H9 (cell line): ENCODE data around the gene SMAD3. TPM values are rescaled to one million over a fixed set of nuclear protein-coding genes. Genes with fewer than 3 reads are reported as not detected.
A peak's percentile ranks its signal among the peaks of the same experiment; 100 is the strongest.

ENCODE experiments used
- DNase-seq: peaks from one replicate; pipeline ENCODE4 v3.0.0-alpha.2; 2017
- H2AFZ ChIP-seq: one replicate; pipeline ENCODE4 v1.6.1; 2013; ENCODE audit warnings: mild to moderate bottlenecking, low read length, control low read depth, moderate library complexity
- H2AK5ac ChIP-seq: 2 replicates; pipeline ENCODE4 v1.6.1; 2013; ENCODE audit warnings: low read length, control low read depth, mixed read lengths; ENCODE audit not compliant: insufficient read length
- H2BK120ac ChIP-seq: one replicate; pipeline ENCODE4 v1.6.1; 2013; ENCODE audit warnings: low read depth, mild to moderate bottlenecking, low read length, control low read depth, inconsistent platforms; ENCODE audit not compliant: poor library complexity, severe bottlenecking
- H2BK12ac ChIP-seq: 2 replicates; pipeline ENCODE4 v1.6.1; 2013; ENCODE audit warnings: low read length, control low read depth, mixed read lengths, low read depth; ENCODE audit not compliant: insufficient read length
- H2BK15ac ChIP-seq: 2 replicates; pipeline ENCODE4 v1.6.1; 2013; ENCODE audit warnings: low read depth, low read length, control low read depth
- H2BK20ac ChIP-seq: one replicate; pipeline ENCODE4 v1.6.1; 2013; ENCODE audit warnings: low read depth, mild to moderate bottlenecking, low read length, control low read depth, inconsistent platforms; ENCODE audit not compliant: poor library complexity, severe bottlenecking
- H2BK5ac ChIP-seq: 2 replicates; pipeline ENCODE4 v1.6.1; 2013; ENCODE audit warnings: low read length, control low read depth, mixed read lengths; ENCODE audit not compliant: insufficient read length
- H3K14ac ChIP-seq: 2 replicates; pipeline ENCODE4 v1.6.1; 2013; ENCODE audit warnings: low read length, control low read depth; ENCODE audit not compliant: insufficient read depth
- H3K18ac ChIP-seq: 2 replicates; pipeline ENCODE4 v1.6.1; 2013; ENCODE audit warnings: low read depth, mild to moderate bottlenecking, mixed read lengths, low read length, control low read depth; ENCODE audit not compliant: insufficient read length
- H3K23ac ChIP-seq: 2 replicates; pipeline ENCODE4 v1.6.1; 2013; ENCODE audit warnings: low read length, control low read depth, mixed read lengths, low read depth; ENCODE audit not compliant: insufficient read length
- H3K23me2 ChIP-seq: 2 replicates; pipeline ENCODE4 v1.6.1; 2013; ENCODE audit warnings: low read depth, mild to moderate bottlenecking, mixed read lengths, low read length, control low read depth; ENCODE audit not compliant: insufficient read length, poor library complexity, severe bottlenecking
- H3K27ac ChIP-seq: 2 replicates; pipeline ENCODE4 v1.5.1; 2013; ENCODE audit warnings: low read length, control low read depth, mixed read lengths, low read depth; ENCODE audit not compliant: insufficient read length
- H3K27me3 ChIP-seq: 2 replicates; pipeline ENCODE4 v1.6.1; 2013; ENCODE audit warnings: low read length, control low read depth, inconsistent platforms; ENCODE audit not compliant: insufficient read depth
- H3K4ac ChIP-seq: 2 replicates; pipeline ENCODE4 v1.6.1; 2013; ENCODE audit warnings: low read depth, mild to moderate bottlenecking, control low read depth, inconsistent platforms, low read length, moderate library complexity
- H3K4me1 ChIP-seq: 2 replicates; pipeline ENCODE4 v1.6.1; 2013; ENCODE audit warnings: low read length, control low read depth, inconsistent platforms; ENCODE audit not compliant: insufficient read depth
- H3K4me2 ChIP-seq: 2 replicates; pipeline ENCODE4 v1.6.1; 2013; ENCODE audit warnings: low read length, control low read depth, mixed read lengths; ENCODE audit not compliant: insufficient read length, insufficient read depth
- H3K56ac ChIP-seq: 2 replicates; pipeline ENCODE4 v1.6.1; 2013; ENCODE audit warnings: low read depth, mild to moderate bottlenecking, mixed read lengths, low read length, control low read depth; ENCODE audit not compliant: insufficient read length
- H3K79me1 ChIP-seq: 2 replicates; pipeline ENCODE4 v1.6.1; 2013; ENCODE audit warnings: low read depth, mild to moderate bottlenecking, moderate library complexity, low read length, control low read depth, inconsistent platforms; ENCODE audit not compliant: insufficient read depth, poor library complexity, severe bottlenecking
- H3K79me2 ChIP-seq: 2 replicates; pipeline ENCODE4 v1.6.1; 2013; ENCODE audit warnings: low read length, control low read depth, inconsistent platforms; ENCODE audit not compliant: insufficient read depth
- H3K9ac ChIP-seq: 2 replicates; pipeline ENCODE4 v1.6.1; 2013; ENCODE audit warnings: low read length, control low read depth, mixed read lengths; ENCODE audit not compliant: insufficient read length; ENCODE audit errors: extremely low read depth
- H3K9me3 ChIP-seq: one replicate; pipeline ENCODE4 v1.6.1; 2013; ENCODE audit warnings: low read depth, low read length, inconsistent platforms; ENCODE audit not compliant: control insufficient read depth
- H3T11ph ChIP-seq: one replicate; pipeline ENCODE4 v1.6.1; 2013; ENCODE audit warnings: mild to moderate bottlenecking, low read length, control low read depth, inconsistent platforms
- H4K20me1 ChIP-seq: one replicate; pipeline ENCODE4 v1.6.1; 2013; ENCODE audit not compliant: control insufficient read depth, insufficient read length, insufficient read depth
- H4K5ac ChIP-seq: 2 replicates; pipeline ENCODE4 v1.6.1; 2013; ENCODE audit warnings: low read depth, mild to moderate bottlenecking, mixed read lengths, low read length, control low read depth; ENCODE audit not compliant: insufficient read length
- H4K8ac ChIP-seq: replicated peaks from 2 replicates; pipeline ENCODE4 v1.6.1; 2013; ENCODE audit warnings: low read length, control low read depth, mixed read lengths, low read depth; ENCODE audit not compliant: insufficient read length
- H4K91ac ChIP-seq: 2 replicates; pipeline ENCODE4 v1.6.1; 2013; ENCODE audit warnings: low read depth, mild to moderate bottlenecking, moderate library complexity, mixed read lengths, low read length, control low read depth; ENCODE audit not compliant: insufficient read length
- H3K27ac Mint-ChIP-seq, 3 experiments: 2 replicates in 2 of 3; 3 replicates in 1 of 3; pipeline ENCODE4 v1.8.0; 2020 to 2021; ENCODE audit warnings: mixed read lengths in 3 of 3, mild to moderate bottlenecking in 1 of 3, moderate library complexity in 1 of 3
- H3K27me3 Mint-ChIP-seq: 2 replicates; pipeline ENCODE4 v1.8.0; 2021; ENCODE audit warnings: low read depth, mild to moderate bottlenecking, moderate library complexity, mixed read lengths
- H3K36me3 Mint-ChIP-seq, 3 experiments: 2 replicates in 2 of 3; 3 replicates in 1 of 3; pipeline ENCODE4 v1.8.0; 2020 to 2021; ENCODE audit warnings: low read depth in 3 of 3, mixed read lengths in 3 of 3; ENCODE audit not compliant: insufficient read depth in 1 of 3
- H3K4me1 Mint-ChIP-seq, 2 experiments: 2 replicates each; pipeline ENCODE4 v1.8.0; 2020; ENCODE audit warnings: mixed read lengths in 2 of 2
- H3K4me3 Mint-ChIP-seq, 2 experiments: 2 replicates in 1 of 2; 3 replicates in 1 of 2; pipeline ENCODE4 v1.8.0; 2020 to 2021; ENCODE audit warnings: mild to moderate bottlenecking in 2 of 2, mixed read lengths in 2 of 2, moderate library complexity in 1 of 2
- H3K9me3 Mint-ChIP-seq, 2 experiments: 2 replicates in 1 of 2; 3 replicates in 1 of 2; pipeline ENCODE4 v1.8.0; 2020; ENCODE audit warnings: mild to moderate bottlenecking in 2 of 2, mixed read lengths in 2 of 2, moderate library complexity in 1 of 2
- CTCF ChIP-seq: fragments of 200-600 bp; sonication (generic); conservative IDR thresholded peaks from 3 replicates; pipeline ENCODE4 v1.8.0; 2021; ENCODE audit warnings: antibody characterized with exemption, mild to moderate bottlenecking
- WGBS: extraction: QIAGEN DNeasy Blood & Tissue Kit; methylation state at CpG from one replicate; pipeline ENCODE4 v1.1.7; 2013; ENCODE audit warnings: missing lambda C conversion rate, low lambda C conversion rate, mixed read lengths; ENCODE audit not compliant: insufficient read length; ENCODE audit errors: extremely low coverage; 5-methylcytosine and 5-hydroxymethylcytosine counted together
- total RNA-seq: library from RNA; stranded (reverse); gene quantifications from 2 replicates; pipeline ENCODE4 v1.2.1, GENCODE V29; 2021

The SMAD3 gene
- total RNA-seq, 1 experiment from 2014 or later, result 26.7 TPM

- Histone ChIP-seq H3K4me2 (peak overlapping the region; percentile 40), H4K8ac (no peak overlapping the region), H3K9me3 (no peaks in the 10 kb centered on the region), H2BK120ac (no peak overlapping the region), H2AK5ac (no peak overlapping the region), H3K23ac (no peak overlapping the region), H3K27ac (no peak overlapping the region), H4K5ac (no peak overlapping the region), H3K9ac (no peak overlapping the region), H2BK12ac (no peak overlapping the region), H3K56ac (no peak overlapping the region), H2BK15ac (no peak overlapping the region), H3K79me1 (no peaks in the 10 kb centered on the region), H3K79me2 (no peaks in the 10 kb centered on the region), H3K23me2 (peaks cover 27% of the 10 kb centered on the region), H2BK20ac (no peak overlapping the region), H4K91ac (no peak overlapping the region), H3K18ac (no peak overlapping the region), H3K27me3 (peaks cover 27% of the 10 kb centered on the region), H4K20me1 (peaks cover 2% of the 10 kb centered on the region), H2BK5ac (no peak overlapping the region), H2AFZ (no peak overlapping the region), H3T11ph (no peak overlapping the region), H3K4me1 (peaks cover 13% of the 10 kb centered on the region; the same call in 1 of the 2 replicates), H3K4ac (no peak overlapping the region), H3K14ac (no peak overlapping the region)
- DNase-seq, result peak; percentile 84
- H3K4me1 Mint-ChIP-seq, result peaks cover 45 to 46% of the 10 kb centered on the region in 2 experiments
- TF ChIP-seq CTCF, result no peak
- peak overlapping the region; percentile 63 to 73 for H3K4me3 Mint-ChIP-seq
- WGBS, result no CpG with 5 or more reads among the region's 33 CpGs
- no peaks in the 10 kb centered on the region; a peak in 1 of 5 replicates for H3K9me3 Mint-ChIP-seq
- peak overlapping the region; percentile 13 to 88 (median 21) for H3K27ac Mint-ChIP-seq
- peaks cover 50% of the 10 kb centered on the region for H3K27me3 Mint-ChIP-seq
- peaks cover 0 to 4% (median 2%) of the 10 kb centered on the region in 3 experiments; a peak in 1 of 7 replicates for H3K36me3 Mint-ChIP-seq
Observed at GRCh38 chr15:67063689-67064606, 1.5 kb upstream of the SMAD3 start.
